ENCODE measurements around the gene INPP5A.

DNA sequence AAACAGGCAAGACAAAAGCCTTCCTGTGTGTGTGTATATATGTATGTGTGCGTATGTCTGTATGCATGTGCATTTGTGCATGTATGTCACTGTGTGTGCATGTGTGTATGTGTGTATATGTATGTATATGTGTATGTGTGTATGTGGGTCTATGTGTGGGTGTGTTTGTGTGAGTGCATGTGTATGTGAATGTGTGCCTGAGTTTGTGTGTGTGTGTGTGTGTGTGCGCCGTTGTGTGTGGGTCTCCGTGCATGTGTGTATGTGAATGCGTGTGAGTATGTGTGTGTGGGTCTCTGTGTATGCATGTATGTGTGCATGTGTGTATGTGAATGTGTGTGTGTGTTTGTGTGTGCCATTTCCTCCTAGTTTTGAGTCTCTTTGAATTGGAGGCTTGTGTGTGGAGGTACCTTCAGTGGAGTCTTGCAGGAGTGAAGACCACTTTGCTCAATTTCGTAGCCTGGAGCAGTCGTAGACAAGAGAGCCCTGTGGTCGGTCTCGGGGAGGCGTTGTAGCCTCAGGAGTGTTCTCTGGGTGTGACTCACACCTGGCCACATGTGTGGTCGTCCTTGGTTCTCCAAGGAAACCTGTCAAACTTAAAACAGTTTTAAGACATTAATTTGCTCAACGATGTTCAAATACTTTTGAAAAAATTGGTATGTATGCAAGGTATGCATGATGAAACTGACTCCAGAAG, 28.1 kb downstream of the INPP5A start:
- TF ChIP-seq YY1 (IDR thresholded peaks at IDR 0.05; ENCODE audit: insufficient read depth, insufficient read length) (no peak), SUZ12 (IDR thresholded peaks at IDR 0.05; ENCODE audit: extremely low read depth, insufficient read depth, insufficient read length) (no peak), ZNF274 (IDR thresholded peaks at IDR 0.05; ENCODE audit: low read depth, low read length) (no peak)
